Activated naive CD4-positive, alpha-beta T cell (primary cell): Measurements from ENCODE around the gene FUT4.
"Not testable (repeated sequence)": the region's sequence is repeated elsewhere in the genome, so short reads cannot be mapped to it uniquely, and the experiment has no call there.

Source experiments
- DNase-seq, 4 experiments: peaks; one replicate each; lab custom pipeline; 2025; lab: John Stamatoyannopoulos, UW

The FUT4 gene

GRCh38 chr11:94568200-94568599 is 24.5 kb downstream of the FUT4 start:
- DNase-seq, result no peak

- no peak for DNase-seq
Measured at GRCh38 chr11:94568717-94569116, 25.0 kb downstream of the FUT4 start.

GRCh38 chr11:94572975-94573374 is 29.3 kb downstream of the FUT4 start:
- not testable (repeated sequence) for DNase-seq

- DNase-seq, result no peak
Measured at GRCh38 chr11:94574193-94574961, 30.7 kb downstream of the FUT4 start.

GRCh38 chr11:94576306-94576705 is 32.6 kb downstream of the FUT4 start:
- DNase-seq, result no peak

GRCh38 chr11:94577841-94578240 is 34.1 kb downstream of the FUT4 start:
- no peak for DNase-seq

GRCh38 chr11:94581926-94582325 is 38.2 kb downstream of the FUT4 start:
- no peak for DNase-seq

- DNase-seq, result no peak
Measured at GRCh38 chr11:94583213-94583865, 39.6 kb downstream of the FUT4 start.

- no peak for DNase-seq
Measured at GRCh38 chr11:94583866-94584500, 40.3 kb downstream of the FUT4 start.

GRCh38 chr11:94584978-94585377 is 41.3 kb downstream of the FUT4 start:
- DNase-seq, result no peak

- DNase-seq, result no peak
Measured at GRCh38 chr11:94585399-94585798, 41.7 kb downstream of the FUT4 start.

- no peak for DNase-seq
Measured at GRCh38 chr11:94586546-94586945, 42.8 kb downstream of the FUT4 start.

GRCh38 chr11:94586978-94587377 is 43.3 kb downstream of the FUT4 start:
- no peak for DNase-seq

- DNase-seq, result no peak
Measured at GRCh38 chr11:94588366-94588942, 44.7 kb downstream of the FUT4 start.

GRCh38 chr11:94590352-94591041 is 46.8 kb downstream of the FUT4 start:
- no peak for DNase-seq

GRCh38 chr11:94593030-94593429 is 49.3 kb downstream of the FUT4 start:
- DNase-seq, result no peak

GRCh38 chr11:94595076-94595475 is 51.4 kb downstream of the FUT4 start:
- DNase-seq, result no peak

- no peak for DNase-seq
Measured at GRCh38 chr11:94597896-94598295, 54.2 kb downstream of the FUT4 start.
